Stimulated activated CD4-positive, alpha-beta T cell treated with anti-CD3 and anti-CD28 coated beads, Interleukin-1b, Interleukin-23, amount 100 ng/mL, for 48 hours (primary cell): ENCODE data around the gene PHACTR1.
A peak's percentile ranks its signal among the peaks of the same experiment; 100 is the strongest.
"Not testable (repeated sequence)": the region's sequence is repeated elsewhere in the genome, so short reads cannot be mapped to it uniquely, and the experiment has no call there.

Source experiments
- DNase-seq: peaks from one replicate; pipeline ENCODE4 v3.0.0-alpha.2; 2020

PHACTR1 gene

DNA sequence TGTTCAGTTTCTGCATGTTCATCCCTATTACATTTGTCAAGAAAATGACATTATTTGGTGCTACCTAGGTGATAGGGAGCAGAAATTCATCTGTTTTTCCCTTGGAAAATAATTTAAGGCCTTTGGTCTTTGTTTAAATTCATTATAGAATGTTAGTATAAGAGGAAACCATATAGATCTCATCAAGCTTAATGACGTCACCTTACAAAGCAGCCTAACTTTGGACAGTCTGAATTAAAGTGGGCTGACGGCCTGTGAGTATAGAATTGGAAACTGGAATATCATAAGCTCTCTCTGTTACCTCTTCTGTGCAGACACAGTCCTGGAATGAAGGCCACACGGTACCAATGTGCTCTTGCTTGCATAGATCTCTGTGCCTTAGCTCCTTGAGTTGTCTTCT lies 503.7 kb downstream of the PHACTR1 start:
- no peak for DNase-seq

GRCh38 chr6:13222048-13222447 lies 505.5 kb downstream of the PHACTR1 start:
- no peak for DNase-seq

DNA sequence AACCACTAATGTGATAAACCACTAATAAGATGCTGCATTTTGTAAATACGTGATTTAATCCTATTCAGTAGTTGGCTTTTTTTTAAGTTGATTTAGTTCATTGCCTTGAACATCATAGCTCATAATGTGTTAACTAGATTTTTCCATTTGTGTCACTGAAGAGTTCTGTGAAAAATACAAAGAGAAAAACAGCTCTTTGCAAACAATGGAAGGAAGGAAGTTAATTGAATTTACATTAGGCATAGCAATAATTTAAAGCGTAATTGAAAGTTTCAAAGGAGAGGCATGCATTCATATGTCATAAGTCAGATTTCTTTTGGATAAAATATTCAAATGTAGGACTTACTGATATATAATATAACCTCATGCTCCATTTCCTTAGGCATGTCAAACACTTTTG lies 509.5 kb downstream of the PHACTR1 start:
- DNase-seq = no peak

GRCh38 chr6:13228264-13229204 lies 512.0 kb downstream of the PHACTR1 start:
- no peak for DNase-seq

DNA sequence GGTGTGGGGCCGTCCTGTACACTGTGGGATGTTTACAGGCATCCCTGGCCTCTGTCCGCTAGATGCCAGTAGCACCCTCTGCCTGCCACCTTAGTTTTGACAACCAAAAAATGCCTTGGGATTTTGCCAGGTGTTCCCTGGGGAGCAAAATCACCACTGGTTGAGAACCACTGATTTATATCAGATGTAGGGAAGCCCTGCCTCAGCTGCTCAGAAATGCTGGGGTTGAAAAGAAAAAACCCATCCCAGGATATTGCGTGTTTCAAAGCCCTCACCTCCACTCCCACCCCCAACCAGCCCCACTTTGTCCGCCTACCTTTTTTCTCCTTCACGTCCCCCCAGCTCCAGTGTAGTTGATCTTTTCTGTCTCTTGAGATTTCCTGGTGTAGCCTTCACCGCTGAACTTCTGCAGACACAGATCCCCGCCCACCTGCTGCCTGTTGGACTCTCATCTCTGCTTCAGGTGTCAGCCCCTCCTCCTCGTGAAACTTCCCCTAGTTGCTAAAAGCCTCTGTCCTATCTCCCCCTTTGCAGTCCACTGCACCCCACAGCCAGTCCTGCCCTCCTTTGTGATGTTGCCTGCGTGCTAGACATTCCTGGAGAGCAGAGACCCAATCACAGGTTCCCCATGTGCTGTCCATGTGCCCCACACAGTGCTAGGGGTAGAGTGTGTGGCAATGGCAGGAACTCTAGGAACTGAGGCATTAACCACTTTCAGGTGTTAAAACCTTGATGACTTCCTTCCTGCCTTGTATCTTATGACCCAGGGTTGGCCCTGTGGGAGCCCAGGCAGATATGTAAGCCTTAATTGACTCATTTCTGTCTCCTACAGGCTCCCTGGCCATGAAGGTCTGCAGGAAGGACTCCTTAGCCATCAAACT lies 512.9 kb downstream of the PHACTR1 start:
- DNase-seq = peak; percentile 2

GRCh38 chr6:13233106-13233505 lies 516.5 kb downstream of the PHACTR1 start:
- no peak for DNase-seq

- DNase-seq = no peak
Measured at GRCh38 chr6:13234130-13234529, 517.6 kb downstream of the PHACTR1 start.

DNA sequence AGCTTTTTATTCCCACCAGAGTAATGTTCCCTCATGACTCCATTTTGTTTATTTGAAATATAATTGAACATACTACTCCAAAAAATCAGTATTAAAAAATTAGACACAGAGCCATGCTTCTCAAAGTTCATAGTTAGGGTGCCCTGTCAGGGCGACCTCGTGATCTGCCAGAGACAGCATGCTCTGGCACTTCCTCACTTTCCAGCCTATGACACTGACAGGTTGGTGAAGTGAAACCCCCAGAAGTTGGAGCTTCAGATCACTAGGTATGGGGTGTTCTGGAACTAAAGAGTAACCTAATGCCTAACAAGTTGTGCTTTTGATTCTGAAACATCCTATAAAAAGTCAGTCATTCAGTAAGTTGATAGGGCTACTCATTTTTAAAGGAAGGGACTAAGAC lies 518.8 kb downstream of the PHACTR1 start:
- no peak for DNase-seq

DNA sequence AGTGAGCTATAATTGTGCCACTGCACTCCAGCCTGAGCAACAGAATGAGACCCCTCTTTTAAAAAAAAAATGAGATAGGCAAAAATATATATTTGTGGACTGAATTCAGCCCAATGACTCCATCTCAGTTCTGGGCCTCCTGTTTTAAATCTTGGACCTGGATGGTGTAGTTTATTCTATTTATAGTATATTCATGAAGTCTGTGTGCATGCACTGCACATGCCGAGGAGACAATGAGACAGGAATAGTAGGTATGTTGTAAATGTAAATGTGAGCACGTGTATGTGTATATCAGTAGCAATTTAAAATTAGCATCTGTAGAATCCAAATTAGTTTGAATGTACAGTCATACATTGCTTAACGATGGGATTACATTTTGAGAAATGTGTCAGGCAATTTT lies 520.8 kb downstream of the PHACTR1 start:
- DNase-seq = no peak

DNA sequence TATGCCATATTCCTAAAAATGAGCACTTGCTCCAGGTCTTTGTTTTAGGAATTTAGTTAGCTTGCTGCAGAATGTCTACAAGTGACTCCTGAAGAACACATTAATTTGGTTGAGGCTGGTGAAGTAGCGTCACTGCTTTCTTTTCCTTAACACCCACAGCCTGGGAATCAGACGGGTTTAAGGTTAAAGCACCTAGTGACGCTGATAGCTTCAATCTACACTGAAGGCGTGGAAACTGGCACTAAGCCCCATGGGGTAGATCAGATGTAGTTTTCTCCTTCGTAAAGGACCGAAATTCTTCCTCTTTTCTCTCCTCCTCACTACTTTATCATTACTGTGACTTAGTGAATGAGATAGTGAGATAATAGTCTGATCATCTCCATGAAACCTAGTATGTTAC lies 521.5 kb downstream of the PHACTR1 start:
- DNase-seq = no peak

DNA sequence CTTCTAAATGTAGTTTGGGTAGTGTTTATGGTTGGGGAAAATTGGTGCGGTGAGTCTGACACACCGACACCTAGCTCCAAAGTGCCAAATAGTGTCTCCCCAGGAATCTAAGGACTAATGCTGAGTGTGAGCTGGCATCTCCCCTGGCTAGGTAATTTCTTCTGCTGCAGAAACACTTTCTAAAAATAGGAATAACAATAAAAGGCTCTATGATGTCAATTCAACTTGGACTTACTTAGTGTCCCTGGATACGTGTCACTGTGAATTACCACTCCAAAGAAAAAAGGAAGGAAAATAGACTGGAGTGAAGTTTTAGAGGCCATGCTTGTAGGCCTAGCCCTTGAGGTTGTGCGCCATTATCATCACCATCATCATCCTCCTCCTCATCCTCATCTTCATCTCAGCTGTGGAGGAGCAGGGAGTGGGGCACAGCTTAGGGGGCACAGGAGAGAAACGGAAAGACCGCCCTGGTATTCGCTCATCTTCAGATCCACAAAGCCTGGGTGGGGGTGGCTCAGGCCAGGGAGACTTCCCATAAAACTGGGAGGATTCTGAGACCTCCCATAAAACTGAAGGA lies 522.2 kb downstream of the PHACTR1 start:
- no peak for DNase-seq

- DNase-seq = no peak
Measured at GRCh38 chr6:13239530-13240455, 523.2 kb downstream of the PHACTR1 start.

DNA sequence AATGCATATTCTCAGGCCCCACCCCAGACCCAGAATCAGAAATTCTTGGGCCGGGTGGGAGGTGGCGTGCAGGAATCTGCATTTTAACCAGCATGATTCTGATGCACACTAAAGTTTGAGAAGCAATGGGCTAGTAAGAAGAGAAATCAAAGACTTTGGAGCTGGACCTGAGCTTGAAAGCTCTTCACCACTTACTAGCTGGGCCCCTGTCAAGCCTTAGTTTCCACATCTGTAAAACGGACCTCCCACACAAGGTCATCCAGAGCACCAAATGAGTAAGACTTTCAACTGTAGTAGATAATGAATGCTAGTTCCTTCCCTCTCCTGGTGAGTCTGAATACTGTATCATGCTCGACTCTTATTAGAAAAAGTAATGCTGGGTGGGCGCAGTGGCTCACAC lies 524.8 kb downstream of the PHACTR1 start:
- no peak for DNase-seq

DNA sequence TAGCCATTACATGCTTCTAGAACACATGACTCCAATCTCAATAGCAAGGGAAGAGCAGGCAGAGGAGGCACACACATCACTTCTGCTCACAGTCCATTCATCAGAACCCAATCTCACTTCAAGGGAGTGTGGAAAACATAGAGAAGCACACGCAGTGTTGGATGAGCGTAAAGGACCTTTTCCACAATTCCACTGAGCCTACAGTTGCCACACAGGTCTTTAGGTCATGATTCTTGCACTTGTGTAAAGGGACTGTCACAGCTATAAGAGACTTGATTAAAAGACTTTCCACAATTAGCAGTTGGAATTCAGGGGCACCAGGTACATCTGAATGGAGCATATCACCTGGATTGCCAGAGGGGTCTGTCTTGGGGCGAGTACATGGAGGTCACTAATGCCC lies 525.6 kb downstream of the PHACTR1 start:
- DNase-seq = no peak

GRCh38 chr6:13242590-13242989 lies 526.0 kb downstream of the PHACTR1 start:
- no peak for DNase-seq

- no peak for DNase-seq
Measured at GRCh38 chr6:13243033-13243432, 526.5 kb downstream of the PHACTR1 start.

GRCh38 chr6:13243745-13244144 lies 527.2 kb downstream of the PHACTR1 start:
- not testable (repeated sequence) for DNase-seq

- no peak for DNase-seq
Measured at GRCh38 chr6:13247627-13248026, 531.1 kb downstream of the PHACTR1 start.

- no peak for DNase-seq
Measured at GRCh38 chr6:13248053-13248452, 531.5 kb downstream of the PHACTR1 start.

GRCh38 chr6:13248584-13248985 lies 532.0 kb downstream of the PHACTR1 start:
- DNase-seq = no peak

GRCh38 chr6:13248994-13249393 lies 532.4 kb downstream of the PHACTR1 start:
- no peak for DNase-seq

- DNase-seq = no peak
Measured at GRCh38 chr6:13249817-13250216, 533.2 kb downstream of the PHACTR1 start.
